GM21717 (cell line): ENCODE measurements around the gene SLAMF7.
"Not testable (repeated sequence)": the region's sequence is repeated elsewhere in the genome, so short reads cannot be mapped to it uniquely, and the experiment has no call there.

Experiments
- ATAC-seq: cut with Tn5 transposase; IDR thresholded peaks from one replicate; pipeline ENCODE4 v1.9.1; 2021; ENCODE audit warnings: mild to moderate bottlenecking, moderate library complexity; ENCODE audit not compliant: unreplicated experiment

SLAMF7 gene

DNA sequence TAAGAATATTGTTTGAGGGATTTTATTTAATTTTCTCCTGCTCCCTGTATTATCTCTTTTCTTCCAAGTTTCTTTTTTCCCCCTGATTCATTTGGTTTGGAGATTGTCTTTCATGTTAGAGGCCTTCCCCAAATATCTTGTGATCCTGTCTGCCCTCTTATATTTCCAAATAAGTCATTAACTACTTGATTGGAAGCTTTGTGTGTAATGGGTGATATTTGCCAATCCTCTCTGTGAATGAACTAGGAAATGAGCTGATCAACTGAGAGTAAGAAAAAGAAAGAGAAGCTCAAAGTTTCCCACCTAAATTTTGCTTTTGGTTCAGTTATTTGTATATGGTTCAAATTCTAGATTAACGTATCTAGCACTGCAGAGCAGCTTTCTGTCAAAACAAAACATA is 33.3 kb downstream of the SLAMF7 start:
- ATAC-seq, result no peak

DNA sequence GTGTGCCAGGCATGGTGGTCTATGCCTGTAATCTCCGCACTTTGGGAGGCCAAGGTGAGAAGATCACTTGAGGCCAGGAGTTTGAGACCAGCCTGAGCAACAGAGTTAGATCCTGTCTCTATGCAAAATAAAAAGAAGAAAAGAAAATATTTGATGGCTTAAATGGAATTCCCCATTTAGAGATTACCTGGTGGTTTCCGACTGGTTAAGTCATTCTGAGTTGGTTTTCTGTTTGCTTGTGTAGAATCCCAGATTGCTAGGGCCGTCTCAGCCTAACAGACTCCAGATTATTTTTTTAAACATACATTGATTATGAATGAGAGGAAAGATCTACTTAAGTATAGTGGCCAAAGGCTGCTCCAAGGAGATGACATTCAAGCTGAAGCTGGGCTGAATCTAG is 34.0 kb downstream of the SLAMF7 start:
- no peak for ATAC-seq

DNA sequence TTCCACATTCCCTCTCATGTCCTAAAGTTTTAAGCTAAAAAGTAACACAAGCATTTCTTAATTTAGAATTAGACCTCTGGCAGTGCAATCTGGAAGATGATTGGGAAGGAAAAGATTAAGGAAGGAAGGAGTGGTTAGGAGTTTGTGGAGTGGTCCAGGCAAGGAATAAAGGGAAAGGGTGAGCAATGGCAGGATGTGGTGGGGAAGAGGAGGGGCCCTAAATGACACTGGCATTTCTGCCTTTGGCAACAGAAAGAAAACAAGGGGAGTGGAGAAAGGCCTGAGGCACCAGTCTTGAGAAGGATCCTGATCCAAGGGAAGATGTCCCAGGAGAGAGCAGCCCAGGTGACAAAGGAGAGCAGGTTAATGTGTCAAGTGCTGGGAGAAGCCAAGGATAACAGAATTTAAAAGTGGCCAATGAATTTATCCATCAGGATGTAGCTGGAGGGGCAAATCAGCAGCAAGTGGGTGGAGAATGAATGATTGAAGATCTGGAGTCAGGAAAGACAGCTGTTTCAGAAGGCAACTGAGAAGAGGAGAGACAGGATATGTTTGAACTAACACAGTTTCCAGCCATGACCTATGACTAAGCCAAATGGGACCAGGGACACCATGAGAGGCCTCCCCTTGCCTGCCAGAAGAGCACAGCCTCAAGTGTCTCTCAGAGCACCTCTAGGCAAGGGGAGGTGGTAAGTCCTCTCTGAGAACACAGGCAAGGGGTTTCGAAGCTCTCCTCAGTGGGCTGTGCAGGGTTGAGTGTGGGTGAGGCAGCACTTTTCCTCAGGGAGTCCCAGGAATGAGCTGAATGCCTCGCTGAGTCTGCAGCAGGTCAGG is 36.1 kb downstream of the SLAMF7 start:
- no peak for ATAC-seq

DNA sequence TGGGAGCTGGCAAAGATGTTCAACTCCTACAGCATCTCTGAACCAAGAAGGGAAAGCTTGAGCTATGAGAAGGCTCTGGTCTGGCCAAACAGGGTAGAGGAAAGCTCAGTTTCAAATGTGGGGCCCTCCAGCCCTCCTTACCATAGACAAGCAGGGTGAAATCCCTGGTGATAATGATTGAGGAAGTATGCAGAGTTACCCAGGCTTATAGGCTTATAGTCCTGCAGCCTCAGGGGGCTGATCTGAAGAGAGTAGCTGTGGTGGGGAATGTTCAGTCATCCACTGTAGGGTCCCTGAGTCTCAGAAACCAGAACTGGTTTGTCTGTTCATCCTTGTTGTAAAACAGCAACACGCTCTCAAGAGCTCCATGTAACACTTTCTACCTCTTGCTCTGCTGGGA is 37.1 kb downstream of the SLAMF7 start:
- ATAC-seq, result no peak

DNA sequence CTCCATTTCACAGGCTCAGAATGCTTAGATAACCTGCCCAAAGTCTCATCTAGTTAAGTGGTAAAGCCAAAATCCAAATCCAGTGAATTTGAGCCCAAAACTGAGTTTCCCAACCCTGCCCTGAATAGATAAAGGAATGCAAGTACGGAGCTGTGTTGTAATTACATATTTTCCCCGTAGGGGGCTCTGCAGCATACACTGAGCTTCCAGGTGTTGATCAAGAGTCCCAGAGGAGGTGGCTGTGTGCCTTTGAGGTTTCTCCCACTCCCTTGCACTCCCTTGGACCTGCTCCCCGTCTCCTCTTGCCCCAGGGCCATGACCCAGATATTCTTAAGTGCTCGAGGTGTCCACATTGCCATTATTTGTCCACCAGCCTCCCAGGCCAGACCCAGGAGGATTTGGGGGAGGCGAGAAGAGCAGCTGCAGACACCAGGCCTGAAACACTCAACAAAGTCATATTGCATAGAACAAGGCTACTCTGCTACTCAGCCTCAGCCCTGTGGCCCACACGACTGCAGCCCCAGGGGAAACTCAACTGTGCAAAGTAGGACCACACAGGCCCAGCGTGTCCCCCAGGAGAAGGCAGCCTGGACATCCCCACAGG is 38.5 kb downstream of the SLAMF7 start:
- no peak for ATAC-seq

DNA sequence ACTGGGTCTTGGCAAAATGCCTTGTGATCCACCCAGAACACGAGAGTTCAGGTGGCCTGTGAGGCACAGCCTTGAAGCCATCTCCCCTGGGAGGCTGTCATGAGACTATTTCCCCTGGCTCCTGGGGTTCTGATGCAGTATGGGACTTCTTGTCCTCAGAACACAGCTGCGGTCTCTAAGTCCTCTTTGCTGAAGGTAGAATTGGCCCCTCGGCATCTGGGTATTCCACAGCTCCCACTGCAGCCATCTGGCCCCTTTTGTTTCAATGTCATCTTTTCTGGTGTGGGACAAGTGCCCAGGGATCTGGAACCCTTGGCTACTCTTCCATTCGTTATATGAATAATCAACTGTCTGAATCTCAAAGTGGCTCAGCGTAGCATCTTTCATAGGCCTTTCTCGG is 39.9 kb downstream of the SLAMF7 start:
- ATAC-seq, result no peak

DNA sequence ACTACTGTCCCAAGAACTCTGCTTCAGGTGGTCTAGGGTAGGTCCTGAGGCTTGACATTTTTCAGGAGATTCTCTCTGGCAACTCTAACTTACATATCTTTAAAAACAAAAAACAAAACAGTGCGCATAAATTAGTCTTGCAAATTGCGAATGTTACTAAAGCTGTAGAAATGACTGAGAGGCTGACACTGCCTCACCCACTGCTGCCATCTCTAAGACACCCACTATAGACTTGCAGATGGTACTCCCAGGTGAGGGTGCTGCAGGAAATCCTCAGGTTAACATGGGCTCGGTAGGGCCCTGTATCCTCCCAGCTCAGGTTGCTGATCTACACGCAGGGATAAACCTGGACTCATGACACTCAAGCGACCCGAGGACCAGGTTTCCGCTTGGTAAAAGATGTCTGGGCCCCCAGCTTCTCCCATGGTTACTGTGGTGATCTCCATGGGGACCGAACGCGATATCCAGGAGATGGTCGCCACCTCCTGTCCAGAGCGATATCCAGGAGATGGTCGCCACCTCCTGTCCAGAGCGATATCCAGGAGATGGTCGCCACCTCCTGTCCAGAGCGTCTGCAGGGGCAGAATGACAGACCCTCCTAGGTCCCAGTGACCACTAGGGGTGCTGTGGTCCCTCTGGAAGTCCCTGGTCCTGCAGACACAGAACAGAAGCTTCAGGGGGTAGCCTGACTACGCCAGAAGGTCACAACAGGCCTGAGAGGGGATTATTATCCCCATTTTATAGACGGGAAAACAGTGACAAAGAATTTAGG is 40.8 kb downstream of the SLAMF7 start:
- no peak for ATAC-seq

DNA sequence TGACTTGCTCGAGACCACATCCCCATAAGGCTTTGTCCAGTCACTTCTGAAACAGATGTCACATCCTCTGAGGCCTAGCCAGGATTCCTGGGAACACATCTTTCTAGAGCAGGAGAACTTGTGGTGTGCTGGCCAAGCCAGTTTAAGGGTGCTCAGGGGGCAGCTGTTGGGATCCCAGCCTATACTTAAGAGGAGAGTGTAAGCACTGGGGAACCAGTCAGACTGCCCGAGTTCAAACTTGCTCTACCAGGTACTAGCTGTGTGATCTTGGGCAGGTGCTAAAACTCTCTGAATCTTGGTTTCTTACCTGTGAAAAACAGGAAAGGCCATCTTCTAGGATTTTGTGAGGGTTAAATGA is 41.3 kb downstream of the SLAMF7 start:
- ATAC-seq, result no peak

DNA sequence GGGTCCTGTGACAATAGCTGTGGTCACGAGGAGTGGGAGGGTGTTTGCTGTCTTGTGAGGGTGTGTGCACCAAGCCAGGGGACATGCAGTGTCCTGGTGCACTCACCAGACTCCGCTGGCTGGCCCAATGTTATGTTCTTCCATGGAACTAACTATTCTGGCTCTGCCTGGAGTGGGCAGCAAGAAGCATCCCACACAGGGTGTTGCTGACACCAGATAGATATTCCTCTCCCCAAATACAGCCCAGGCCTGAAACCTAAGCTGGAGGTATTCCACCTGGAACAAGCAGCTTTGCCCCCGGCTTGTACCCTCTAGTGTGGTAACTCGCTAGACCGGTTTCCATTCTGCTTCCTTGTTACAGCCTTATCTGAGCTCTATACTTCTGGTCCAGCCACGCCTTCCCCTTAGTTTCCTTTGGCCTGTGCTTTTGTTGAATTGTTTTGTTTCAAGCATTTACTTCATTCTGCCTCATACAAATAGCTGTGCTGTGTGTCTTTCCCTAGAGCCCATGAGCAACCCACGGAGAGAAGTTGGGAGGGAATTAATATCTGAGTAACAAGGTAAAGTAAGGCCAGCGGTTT is 42.2 kb downstream of the SLAMF7 start:
- ATAC-seq, result no peak

DNA sequence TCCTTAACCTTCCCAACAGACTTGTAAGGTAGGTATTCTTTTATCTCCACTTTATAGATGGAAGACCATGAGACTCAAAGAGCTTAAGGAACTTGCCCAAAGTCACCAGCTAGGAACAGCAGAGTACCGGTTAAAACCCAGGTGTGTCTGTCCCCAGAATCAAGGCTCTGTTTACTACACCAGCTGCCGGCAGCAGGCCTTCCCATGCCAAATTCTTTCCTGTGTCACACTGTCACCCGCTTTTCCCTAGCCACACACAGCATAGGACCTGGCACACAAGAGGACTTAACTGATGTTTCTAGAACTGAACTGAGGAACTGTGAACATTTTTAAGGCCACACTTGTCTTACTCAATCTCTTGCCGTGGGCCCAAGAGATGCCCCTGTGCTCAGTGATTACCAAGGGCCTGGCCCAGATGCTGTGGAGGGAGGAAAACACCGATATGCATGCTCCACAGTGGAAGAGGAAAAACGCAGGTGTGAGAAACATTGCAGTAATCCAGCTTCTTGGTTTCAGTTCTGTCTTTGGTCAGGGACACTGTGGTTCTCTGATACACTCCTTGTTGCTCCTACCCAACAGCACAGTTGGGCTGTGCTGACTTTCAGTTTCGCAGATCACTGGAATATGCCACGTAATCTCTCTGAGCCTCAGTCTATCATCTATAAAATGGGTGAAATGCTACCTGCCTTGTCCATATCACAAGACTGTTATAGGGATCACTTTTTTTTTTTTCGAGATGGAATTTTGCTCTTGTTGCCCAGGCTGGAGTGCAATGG is 43.1 kb downstream of the SLAMF7 start:
- ATAC-seq, result peak; percentile 84

DNA sequence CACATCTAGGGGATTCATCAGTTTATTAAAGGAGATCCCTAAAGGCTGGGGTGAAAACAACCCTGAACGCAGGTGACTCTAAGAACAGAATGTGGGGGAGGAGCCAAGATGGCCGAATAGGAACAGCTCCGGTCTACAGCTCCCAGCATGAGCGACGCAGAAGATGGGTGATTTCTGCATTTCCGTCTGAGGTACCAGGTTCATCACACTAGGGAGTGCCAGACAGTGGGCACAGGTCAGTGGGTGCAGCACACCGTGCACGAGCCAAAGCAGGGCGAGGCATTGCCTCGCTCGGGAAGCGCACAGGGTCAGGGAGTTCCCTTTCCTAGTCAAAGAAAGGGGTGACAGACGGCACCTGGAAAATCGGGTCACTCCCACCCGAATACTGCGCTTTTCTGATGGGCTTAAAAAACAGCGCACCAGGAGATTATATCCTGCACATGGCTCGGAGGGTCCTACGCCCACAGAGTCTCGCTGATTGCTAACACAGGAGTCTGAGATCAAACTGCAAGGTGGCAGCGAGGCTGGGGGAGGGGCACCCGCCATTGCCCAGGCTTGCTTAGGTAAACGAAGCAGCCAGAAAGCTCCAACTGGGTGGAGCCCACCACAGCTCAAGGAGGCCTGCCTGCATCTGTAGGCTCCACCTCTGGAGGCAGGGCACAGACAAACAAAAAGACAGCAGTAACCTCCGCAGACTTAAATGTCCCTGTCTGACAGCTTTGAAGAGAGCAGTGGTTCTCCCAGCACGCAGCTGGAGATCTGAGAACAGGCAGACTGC is 44.1 kb downstream of the SLAMF7 start:
- ATAC-seq, result not testable (repeated sequence)

DNA sequence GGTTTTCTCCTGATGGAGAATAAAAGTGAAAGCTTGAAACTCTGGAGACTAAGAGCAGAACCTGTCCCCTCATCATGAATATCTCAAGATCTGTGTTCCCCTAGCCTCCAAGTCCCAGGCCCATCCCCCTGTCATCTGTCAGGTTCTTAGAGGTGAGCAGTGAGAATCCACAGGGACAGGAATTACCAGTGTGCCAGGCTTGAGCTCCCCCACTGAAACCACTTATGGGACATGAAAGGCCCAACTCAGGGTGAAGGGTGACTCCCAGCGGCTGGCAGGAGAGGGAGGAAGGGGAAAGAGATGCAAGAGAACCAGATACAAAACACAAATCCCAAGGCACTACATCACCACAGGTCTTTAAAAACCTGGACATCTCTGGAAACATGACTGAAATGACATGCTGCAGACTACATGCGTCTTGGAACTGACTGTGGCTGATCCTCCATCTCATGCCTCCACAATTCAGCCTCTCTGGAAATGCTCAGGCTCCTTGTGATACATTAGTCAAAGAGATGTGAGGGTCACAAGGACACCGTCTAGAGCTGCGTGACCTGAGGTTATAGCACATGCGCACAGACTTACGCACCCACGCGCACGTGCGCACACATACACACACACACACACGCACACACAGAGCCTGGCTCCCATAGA is 50.1 kb downstream of the SLAMF7 start:
- peak; percentile 31 for ATAC-seq

DNA sequence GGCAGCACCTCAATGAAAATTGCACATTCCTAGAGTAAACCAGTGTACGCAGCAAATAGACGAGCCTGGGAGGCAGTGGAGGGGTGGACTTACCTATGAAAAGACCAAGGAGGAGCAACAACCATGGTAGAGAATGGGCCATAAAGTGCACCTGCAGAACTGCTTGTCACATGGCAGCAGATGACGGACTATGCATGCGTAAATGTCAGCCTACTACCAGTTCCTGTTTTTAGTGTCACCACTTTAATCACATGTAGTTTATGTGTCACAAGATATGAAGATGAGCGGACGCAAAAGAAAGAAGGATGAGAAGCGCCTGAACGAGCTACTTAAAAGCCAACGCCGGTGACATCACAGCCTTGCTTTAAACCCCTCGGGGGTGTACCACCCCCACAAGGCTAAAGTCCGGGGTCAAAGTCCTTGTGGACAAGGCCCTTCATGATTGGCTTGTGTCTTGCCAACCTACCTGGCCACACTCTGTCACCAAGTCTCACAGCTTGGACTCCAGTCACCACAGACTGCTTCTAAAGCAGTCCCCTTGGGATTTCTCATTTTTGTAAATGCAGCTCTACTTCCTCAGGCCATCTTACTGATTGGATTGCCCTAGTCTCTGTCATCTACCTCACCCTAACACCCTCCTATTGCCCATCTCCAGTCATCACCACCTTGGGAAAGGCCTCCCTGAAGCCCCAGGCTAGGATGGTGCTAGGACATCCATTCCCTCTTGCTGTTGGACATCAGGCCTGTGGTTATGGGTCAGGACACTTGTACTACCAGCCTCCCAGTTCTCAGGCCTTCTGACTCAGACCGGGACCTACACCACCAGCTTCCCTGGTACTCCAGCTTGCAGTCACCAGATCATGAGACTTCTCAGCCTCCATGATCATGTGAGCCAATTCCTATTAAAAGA is 50.9 kb downstream of the SLAMF7 start:
- peak; percentile 78 for ATAC-seq

DNA sequence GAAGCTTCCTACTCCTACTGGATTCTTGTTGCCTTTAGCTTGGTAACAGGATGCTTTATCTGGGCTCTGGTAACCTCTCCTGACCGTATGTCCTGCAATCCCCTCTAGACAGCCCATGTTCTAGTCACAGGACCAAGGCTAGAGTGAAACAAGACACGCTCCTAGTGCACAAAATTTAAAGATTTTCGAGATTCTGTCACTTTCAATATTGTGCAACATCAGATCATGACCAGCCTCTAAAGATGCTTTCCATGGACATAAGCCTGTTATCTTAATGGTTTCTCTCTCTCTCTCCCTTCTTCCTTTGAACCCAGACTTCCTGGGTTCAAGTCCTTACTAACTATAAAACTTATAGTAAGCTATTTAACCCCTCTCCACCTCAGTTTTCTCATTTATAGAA is 55.3 kb downstream of the SLAMF7 start:
- ATAC-seq, result no peak

DNA sequence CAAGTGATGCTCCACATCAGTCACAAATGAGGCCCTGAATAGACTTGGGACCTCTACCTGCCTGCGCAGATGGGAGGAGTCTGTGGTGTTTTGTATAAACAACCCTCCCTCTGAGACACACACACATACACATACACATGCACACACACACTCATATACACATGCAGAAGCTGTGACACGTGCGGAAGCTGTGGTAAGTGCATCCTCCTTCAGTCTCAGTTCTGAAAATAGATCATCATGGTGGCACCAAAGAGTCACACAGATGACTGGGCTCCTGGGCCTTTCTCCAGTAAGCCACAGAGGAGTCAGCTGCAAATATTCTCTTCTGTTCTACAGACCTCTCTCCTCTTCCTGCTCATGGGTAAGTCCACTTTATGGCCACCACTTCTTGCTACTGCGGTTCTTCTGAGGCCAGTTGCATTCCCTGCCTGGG is 56.9 kb downstream of the SLAMF7 start, which contains the start of gene LY9:
Gene LY9, plus strand, starts transcription at position 224 of the 433 bp plus-strand sequence. Its CDS starts 14 bp downstream, at position 238.
- peak; percentile 71 for ATAC-seq

DNA sequence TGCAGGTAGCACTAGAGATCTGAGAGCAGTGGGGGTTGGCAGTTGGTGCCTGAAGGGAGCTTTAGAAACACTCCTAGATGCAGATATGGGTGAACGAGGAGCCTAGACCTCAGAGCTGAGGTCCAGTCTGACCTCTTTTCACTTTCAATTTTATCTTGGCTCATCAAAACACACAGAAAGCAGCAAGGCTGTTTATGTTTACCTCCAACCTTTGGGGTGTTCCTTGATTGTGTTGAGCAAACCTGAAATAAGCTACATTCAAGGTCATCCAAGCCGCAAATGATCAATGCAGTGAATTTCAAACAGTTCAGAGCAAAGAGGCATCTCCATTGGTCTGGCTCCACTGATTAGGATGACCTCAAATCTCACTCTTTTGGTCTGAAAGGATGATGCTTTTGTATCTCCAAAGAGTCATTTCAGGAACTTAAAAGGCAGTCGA is 58.2 kb downstream of the SLAMF7 start:
- ATAC-seq, result no peak

DNA sequence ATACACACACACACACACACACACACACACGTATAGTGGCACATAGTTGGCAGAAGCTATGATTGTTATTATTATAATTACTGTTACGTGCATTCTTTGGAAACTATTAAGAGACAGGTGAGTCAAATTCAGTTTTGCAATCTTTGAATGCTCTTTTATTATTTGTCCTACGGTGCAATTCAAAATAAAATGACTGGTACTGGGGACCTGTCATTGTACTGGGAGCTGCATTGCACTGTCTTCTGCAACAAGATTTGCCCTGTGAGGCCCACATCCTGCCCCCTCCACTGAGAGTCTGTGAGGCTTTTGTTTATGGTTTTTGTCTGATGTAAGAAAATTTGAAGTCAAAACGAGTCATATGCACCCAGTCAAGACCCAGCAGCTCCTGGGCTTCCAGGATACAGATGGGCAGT is 58.8 kb downstream of the SLAMF7 start:
- no peak for ATAC-seq

DNA sequence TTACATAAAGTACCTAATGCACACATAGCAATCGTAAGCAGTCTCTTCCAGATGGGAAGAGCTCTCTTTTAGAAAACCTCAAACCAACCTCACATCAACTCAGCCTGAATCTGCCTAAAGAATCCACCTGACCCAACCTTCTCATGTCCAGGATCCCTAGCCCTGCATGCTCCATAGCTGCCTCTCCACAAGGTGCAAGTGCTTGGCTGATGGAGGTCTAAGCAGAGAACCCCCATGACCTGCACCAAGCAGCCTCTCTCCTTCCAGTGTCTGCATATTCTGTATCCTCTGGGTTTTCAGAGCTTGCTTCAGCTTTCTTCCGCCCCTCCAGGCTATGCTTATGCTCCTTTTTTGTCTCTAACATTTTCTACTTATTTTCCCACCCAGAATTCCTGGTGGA is 59.4 kb downstream of the SLAMF7 start:
- no peak for ATAC-seq
